Activated CD4-positive, alpha-beta T cell treated with anti-CD3 and anti-CD28 coated beads, Interleukin-2, Interleukin-4, amounts not matched to agents 100 ng/mL and 50 ng/mL, durations not matched to agents 16 hours and 8 hours (primary cell): ENCODE data around the gene ACSL1.
"Not testable (repeated sequence)": the region's sequence is repeated elsewhere in the genome, so short reads cannot be mapped to it uniquely, and the experiment has no call there.

Experiments used
- DNase-seq: peaks from one replicate; pipeline ENCODE4 v3.0.0-alpha.2; 2020; ENCODE audit warnings: low spot score

The ACSL1 gene

GRCh38 chr4:184755278-184755677 is 70.5 kb downstream of the ACSL1 start:
- DNase-seq: no peak

DNA sequence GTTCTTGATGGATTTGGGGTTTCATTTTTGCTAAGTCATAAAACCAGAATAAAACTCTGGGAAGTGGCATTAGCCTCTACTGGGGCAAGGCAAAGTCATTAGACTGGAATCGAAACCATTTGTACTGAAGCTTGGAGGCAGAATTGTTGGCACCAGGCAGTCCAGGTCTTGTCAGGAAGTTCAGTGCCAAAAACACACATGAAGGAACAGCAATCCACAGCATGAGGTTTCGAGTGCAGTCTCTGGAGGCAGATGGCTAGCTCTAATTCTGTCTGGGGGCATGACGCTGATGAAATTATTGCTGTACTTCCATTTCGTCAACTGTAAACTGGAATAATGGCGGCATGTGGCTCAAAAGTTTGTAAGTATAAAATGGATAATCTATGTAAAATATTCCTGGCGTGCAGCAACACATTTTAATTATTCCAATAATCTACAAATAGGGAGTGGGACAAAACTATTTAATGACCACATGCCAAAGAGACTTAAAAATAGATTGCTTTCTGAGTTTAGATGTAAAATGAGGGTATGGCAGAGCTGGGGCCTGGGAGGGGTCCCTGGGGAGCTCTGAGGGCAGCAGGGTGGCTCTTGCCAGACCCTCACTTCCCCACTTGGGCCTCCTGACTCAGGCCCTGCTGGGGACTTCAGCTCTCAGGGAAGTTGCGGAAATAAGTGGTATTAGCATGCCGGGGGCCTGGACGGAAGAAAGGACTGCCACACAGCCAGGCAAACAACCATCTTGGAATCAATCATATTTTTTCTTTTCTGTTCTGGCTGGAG is 73.1 kb downstream of the ACSL1 start:
- DNase-seq: no peak

GRCh38 chr4:184751585-184751956 is 74.2 kb downstream of the ACSL1 start:
- DNase-seq: no peak

- DNase-seq: no peak
Observed at GRCh38 chr4:184750926-184751584, 74.7 kb downstream of the ACSL1 start.

- no peak for DNase-seq
Observed at GRCh38 chr4:184748251-184748652, 77.5 kb downstream of the ACSL1 start.

DNA sequence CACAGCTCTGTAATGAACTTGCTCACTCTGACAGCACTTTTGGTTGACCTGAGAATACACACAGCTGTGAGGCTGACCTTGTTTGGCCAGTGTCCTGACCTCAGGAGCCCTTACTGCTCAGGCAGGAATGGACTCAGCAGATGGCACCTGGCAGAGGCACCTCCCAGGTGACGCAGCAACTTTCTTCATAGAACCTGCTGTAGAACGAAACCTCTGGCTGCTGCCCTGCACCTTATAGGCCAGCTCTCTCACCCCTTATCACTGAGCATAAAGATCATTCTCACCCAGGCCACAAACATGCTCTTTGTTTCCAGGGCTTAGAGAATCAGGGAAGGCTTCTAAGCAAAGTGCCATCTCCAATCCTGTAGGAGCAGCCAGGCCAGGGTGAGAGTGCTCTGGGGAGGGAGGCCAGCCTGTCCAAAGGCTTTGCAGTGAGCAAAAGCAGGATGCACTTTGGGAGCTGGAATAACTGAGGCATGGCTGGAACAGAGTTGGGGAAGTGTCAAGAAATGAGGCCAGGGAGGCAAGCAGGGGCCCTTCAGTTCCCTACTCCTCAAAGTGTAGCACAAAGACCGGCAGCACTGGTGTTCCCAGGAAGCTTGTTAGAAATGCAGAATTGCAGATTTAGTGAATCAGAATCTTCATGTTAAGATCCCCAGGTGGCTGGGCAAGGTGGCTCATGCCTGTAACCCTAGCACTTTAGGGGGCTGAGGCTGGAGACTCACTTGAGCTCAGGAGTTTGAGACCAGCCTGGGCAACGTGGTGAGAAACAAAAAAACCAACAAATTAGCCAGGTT is 78.5 kb downstream of the ACSL1 start:
- DNase-seq: no peak

DNA sequence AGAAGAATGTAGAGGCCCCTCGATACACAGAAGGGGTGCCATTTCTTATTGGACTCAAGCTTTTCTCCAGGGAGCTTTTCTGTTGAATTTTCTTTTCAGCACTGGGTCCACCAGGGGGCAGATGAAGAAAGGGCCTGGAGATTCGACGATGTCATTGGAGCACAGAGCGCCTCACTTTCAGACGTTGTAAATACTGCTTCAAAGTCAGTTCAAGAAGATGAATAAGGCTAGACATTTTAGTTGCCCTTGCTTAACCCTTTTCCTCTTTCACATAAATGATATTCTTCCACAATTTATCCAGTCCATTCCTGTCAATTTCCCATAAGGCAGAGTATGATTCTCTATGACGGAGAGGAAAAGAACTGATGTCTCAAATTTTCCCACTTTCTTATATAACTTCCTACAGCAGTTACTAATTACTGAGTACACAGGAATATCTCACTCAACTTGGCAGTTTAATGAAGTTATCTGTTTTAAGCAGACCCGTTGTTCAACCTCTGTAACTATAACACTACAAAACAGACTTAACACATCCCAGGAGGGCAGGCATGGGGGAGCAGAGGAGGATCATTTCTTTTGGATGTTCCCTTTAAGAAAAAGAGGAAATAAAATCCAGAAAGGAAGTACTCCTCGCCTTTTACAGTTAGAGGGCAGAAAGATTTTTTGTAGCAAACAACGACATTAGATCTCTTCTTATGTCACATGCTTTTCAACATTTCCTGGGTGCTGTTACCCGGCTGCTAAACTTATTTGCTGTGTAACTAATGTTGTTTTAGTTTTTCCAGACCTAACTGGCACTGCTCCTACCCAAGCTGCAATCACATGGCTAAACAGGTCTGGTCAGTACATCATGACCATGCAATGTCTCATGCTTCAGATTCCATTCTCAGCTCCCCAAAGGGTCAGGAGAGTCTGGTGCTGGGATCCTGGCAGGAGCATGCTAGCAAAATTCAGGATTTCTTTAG is 79.7 kb downstream of the ACSL1 start:
- DNase-seq: peak; percentile 71

- DNase-seq: no peak
Observed at GRCh38 chr4:184744236-184744635, 81.5 kb downstream of the ACSL1 start.

DNA sequence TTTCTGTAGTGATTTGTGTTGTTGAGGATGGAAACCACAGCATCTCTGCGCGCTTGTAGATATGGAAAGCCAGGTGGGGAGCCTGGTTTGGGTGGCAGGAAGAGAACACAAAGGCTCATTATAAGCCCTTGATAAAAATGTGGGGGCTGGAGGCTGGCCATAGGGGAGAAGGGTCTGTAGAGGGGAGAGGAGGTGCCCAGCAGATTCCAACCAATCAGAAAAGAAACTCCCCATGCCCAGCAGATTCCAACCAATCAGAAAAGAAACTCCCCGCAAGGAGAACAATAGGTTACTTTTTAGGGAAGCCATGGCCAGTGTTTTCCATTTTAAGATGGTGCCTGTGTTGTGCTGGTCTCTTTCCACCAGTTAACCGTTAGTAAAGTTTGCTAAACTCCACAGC is 82.1 kb downstream of the ACSL1 start:
- DNase-seq: no peak

GRCh38 chr4:184741651-184742050 is 84.1 kb downstream of the ACSL1 start:
- not testable (repeated sequence) for DNase-seq

DNA sequence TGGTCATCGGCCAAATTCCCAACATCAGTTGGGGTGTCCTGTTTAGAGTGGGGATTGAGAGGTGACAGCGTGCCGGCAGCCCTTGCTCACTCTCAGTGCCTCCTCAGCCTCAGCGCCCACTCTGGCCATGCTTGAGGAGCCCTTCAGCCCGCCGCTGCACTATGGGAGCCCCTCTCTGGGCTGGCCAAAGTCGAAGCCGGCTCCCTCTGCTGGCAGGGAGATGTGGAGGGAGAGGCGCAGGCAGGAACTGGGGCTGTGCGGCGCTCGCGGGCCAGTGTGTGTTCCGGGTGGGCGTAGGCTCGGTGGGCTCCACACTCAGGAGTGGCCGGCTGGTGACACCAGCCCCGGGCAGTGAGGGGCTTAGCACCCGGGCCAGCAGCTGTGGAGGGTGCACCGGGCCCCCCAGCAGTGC is 84.8 kb downstream of the ACSL1 start:
- no peak for DNase-seq

DNA sequence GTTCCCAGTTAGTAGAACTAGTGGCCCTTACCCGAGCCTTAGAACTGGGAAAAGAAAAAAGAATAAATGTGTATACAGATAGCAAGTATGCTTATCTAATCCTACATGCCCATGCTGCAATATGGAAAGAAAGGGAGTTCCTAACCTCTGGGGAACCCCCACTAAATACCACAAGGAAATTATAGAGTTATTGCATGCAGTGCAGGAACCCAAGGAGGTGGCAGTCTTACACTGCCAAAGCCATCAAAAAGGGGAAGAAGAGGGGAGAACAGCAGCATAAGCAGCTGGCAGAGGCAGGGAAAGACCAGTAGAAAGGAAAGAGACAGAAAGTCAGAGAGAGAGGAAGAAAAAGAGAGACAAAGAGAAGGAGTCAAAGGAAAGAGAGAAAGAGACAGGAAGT is 86.2 kb downstream of the ACSL1 start:
- DNase-seq: not testable (repeated sequence)

GRCh38 chr4:184734758-184735157 is 91.0 kb downstream of the ACSL1 start:
- DNase-seq: no peak

DNA sequence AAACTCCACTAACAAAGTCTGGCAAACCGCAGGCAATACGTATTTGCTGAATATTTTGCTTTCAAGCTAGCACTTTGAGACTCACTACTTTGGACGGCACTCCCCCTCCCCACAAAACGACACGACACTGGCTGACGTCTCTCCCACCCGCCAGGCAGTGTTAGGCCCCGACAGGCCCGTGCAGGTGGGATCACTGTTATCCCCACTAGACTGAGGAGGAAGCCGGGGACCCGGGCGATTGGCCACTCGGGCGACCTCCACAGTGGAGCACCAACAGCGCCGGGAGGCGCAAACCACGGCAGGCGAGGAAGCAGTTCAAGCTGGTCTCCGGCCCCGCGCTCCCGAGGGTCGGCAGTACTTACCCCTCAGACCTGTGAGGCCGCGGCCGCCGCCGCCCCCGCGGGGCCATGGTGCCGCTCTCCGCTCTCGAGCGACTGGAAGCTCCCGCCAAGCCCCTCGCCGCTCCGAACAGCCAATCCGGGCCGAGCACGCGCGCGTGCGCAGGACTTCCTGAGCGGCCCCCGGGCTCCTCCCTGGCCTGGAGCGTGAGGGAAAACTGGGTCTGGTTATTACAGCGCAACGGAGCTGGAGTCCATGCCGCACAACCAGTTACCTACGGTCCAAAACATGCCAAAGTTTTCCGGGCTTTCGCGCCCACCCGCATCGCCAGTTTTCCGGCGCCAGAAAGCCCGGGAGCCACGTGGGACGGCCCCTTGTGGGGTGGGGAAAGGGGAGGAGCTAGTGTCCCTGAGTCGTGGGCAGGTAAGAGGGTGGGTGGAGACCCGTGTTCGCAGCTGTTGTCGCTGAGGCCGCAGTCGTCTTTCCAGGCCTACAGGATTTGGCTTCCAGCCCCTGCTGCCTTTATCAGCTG is 91.9 kb downstream of the ACSL1 start, which contains the start of gene CENPU:
Gene CENPU (minus strand): TSS at position 443 of the 871 bp plus-strand sequence. CDS start 34 bp downstream, at position 409.
- DNase-seq: peak; percentile 97

DNA sequence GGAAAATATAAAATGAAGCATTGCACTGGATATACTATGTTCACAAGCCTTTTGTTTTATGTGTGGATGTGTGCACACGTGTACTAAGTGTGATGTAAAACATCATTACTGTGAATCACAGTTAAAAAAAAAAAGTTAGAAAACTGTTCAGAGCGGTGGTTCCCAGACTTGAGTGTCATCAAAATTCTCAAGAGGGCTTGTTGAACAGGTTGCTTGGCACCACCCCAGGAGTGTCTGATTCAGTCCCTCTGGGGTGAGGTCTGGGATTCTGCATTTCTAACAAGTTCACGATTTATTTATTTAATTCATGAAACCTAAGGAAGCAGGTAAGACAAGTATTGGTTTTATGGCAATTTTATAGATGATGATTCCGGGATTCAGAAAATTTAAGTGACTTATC is 93.6 kb downstream of the ACSL1 start:
- DNase-seq: no peak

DNA sequence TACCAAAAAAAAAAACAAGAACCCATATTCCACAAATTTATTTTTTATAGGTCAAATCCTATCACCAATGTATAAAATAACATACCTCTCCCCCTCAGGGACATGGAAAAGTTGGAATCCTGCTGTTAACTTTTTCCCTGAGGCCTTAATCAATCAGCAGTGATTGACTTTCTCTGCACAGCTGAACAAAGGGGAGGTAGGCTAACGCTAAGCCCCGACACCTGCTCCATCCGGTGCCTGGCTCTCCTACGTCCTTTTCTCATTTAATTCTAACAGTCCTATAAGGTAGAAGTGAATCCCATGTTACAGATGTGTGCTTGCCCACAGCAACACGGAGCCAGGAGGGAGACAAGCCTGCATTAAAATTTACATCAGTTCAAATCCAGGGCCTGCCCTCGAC is 94.7 kb downstream of the ACSL1 start:
- DNase-seq: no peak

GRCh38 chr4:184729946-184730345 is 95.8 kb downstream of the ACSL1 start:
- DNase-seq: no peak

DNA sequence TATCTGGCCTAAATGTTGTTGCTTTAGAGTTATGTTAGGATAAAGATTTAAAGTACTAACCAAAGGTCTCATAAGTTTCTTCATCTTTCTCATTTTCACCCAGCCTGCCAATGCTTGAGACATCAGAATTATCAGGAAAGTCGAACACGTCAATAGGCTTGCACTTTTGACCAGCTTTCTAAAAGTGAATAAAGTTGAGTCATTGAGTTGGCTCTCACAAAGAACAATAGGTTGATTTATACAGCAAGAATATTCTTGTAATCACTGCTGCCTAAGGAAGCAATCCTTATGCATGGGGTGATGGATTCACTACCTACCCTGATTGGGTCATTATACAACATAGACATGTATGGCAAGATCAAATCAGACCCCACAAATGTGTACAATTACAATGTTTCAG is 96.9 kb downstream of the ACSL1 start:
- no peak for DNase-seq

DNA sequence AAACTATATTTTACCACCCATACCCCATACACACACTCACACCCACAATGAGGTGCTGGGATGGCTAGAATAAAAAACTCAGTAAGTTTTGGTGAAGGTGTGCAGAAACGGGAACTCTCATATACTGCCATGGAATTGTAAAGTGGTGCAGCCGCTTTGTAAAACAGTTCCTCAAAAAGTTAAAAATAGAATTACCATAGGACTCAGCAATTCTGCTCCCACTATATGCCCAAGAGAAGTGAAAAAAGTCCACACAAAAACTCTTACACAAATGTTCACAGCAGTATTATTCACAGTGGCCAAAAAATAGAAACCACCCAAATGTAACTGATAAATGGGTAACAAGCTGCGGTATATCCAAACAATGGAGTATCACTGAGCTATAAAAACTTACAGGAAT is 98.3 kb downstream of the ACSL1 start:
- no peak for DNase-seq

DNA sequence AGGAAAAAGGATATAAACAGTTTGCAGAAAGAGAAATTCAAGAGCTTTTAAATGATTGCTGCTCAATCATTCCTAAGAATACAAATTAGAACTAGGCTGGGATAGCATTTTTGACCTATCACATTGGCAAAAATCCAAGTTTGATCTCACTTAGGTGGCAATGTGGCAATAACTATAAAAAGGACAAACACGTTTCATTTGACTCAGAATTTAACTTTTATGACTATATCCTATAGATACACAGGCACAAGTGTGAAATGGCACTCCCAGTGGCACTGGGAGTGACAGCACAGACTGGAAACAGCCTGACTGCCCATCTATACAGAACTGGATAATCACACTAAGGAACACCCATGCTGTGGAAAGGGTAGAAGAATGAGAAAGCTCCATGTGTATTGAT is 103.0 kb downstream of the ACSL1 start:
- DNase-seq: no peak

- no peak for DNase-seq
Observed at GRCh38 chr4:184721254-184721653, 104.5 kb downstream of the ACSL1 start.
